Thyroid gland (tissue), 4 donors: ENCODE data around the gene ADNP.

Experiments
- CTCF ChIP-seq, 6 experiments: fragments of 200-600 bp in 3 of 6; fragments of 450-650 bp in 3 of 6; sonication (generic) in 3 of 6; IDR thresholded peaks; one replicate each; pipeline ENCODE4 v1.5.1; 2016 to 2019; ENCODE audit warnings: antibody characterized with exemption in 6 of 6, mild to moderate bottlenecking in 2 of 6, inconsistent platforms in 1 of 6, moderate library complexity in 1 of 6
- POLR2A ChIP-seq, 2 donors: fragments of 450-650 bp; IDR thresholded peaks; one replicate each; pipeline ENCODE4 v1.6.1; 2017; ENCODE audit warnings: antibody characterized with exemption in 2 of 2, mild to moderate bottlenecking in 2 of 2, moderate library complexity in 1 of 2

- TF ChIP-seq POLR2A (IDR thresholded peaks at IDR 0.05) (no peak), CTCF (IDR thresholded peaks at IDR 0.05) (no peak)
Observed at GRCh38 chr20:50916257-50916656, 15.0 kb downstream of the ADNP start.
